ENCODE results near the gene DDX41.
"Not testable (repeated sequence)": the region's sequence is repeated elsewhere in the genome, so short reads cannot be mapped to it uniquely, and the experiment has no call there.

DDX41 gene

GRCh38 chr5:177497292-177498012 lies 19.3 kb downstream of the DDX41 start, which contains the start of gene PDLIM7:
Gene PDLIM7 (minus strand): TSS chr5:177497604. CDS start chr5:177496512, 1,092 bp downstream.
- peak; percentile 95 for DNase-seq (ENCODE audit: low read depth)

GRCh38 chr5:177496727-177497291 lies 20.0 kb downstream of the DDX41 start:
- DNase-seq (ENCODE audit: low read depth) = no peak

GRCh38 chr5:177496070-177496726 lies 20.6 kb downstream of the DDX41 start:
- DNase-seq (ENCODE audit: low read depth) = no peak

GRCh38 chr5:177495243-177496060 lies 21.3 kb downstream of the DDX41 start:
- DNase-seq (ENCODE audit: low read depth) = no peak

GRCh38 chr5:177494346-177495195 lies 22.2 kb downstream of the DDX41 start:
- no peak for DNase-seq (ENCODE audit: low read depth)

- DNase-seq (ENCODE audit: low read depth) = no peak
Observed at GRCh38 chr5:177493795-177494345, 22.9 kb downstream of the DDX41 start.

GRCh38 chr5:177492841-177493240 lies 23.9 kb downstream of the DDX41 start:
- no peak for DNase-seq (ENCODE audit: low read depth)

GRCh38 chr5:177491983-177492746 lies 24.6 kb downstream of the DDX41 start:
- DNase-seq (ENCODE audit: low read depth) = no peak

GRCh38 chr5:177491429-177491945 lies 25.3 kb downstream of the DDX41 start:
- no peak for DNase-seq (ENCODE audit: low read depth)

GRCh38 chr5:177490992-177491391 lies 25.8 kb downstream of the DDX41 start:
- DNase-seq (ENCODE audit: low read depth) = no peak

GRCh38 chr5:177490311-177490991 lies 26.3 kb downstream of the DDX41 start:
- DNase-seq (ENCODE audit: low read depth) = no peak

GRCh38 chr5:177489119-177489716 lies 27.5 kb downstream of the DDX41 start:
- no peak for DNase-seq (ENCODE audit: low read depth)

GRCh38 chr5:177487975-177488374 lies 28.8 kb downstream of the DDX41 start:
- DNase-seq (ENCODE audit: low read depth) = no peak

GRCh38 chr5:177487144-177487543 lies 29.6 kb downstream of the DDX41 start:
- DNase-seq (ENCODE audit: low read depth) = no peak

GRCh38 chr5:177486256-177486655 lies 30.5 kb downstream of the DDX41 start:
- DNase-seq (ENCODE audit: low read depth) = no peak

GRCh38 chr5:177485753-177486152 lies 31.0 kb downstream of the DDX41 start:
- not testable (repeated sequence) for DNase-seq (ENCODE audit: low read depth)

- DNase-seq (ENCODE audit: low read depth) = no peak
Observed at GRCh38 chr5:177484902-177485549, 31.7 kb downstream of the DDX41 start.
